Measurements from ENCODE around the gene TSPAN14. TPM values are rescaled to one million over a fixed set of nuclear protein-coding genes. Genes with fewer than 3 reads are reported as not detected.

The TSPAN14 gene
- total RNA-seq, 2 experiments from 2014 or later = 130 to 136 TPM

DNA sequence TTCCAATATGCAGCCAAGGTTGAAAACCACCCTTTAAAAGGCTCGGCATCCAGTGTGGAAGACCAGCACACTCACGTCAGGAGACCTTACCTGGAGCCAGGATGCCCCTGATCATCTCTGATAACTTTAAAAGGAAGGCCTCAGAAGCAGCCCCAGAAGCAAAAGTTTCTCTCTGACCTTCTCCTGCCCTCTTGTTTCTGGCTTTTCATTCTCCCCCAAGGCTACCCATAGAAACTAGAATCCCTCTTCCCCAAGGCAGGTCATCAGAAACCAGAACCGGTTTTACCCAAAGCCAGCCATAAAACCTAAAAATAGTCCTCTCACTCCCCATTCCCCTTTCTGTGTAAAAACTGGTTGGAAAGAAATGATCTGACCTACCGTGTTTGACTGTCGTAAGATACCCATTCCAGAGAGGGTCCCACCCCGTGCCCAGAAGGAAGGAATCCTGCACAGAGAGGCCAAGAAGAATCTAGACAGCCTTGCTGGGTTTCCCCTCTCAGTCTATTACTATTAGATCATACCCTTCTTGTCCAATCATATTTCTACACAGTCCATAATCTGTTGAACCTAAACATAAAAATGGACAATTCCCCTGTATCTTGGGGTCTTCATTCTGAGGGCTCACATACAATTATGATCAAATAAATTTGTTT lies 17.5 kb upstream of the TSPAN14 start:
- H3K4me3 Mint-ChIP-seq = no peak overlapping the region
- no peak for DNase-seq
- CTCF ChIA-PET = interaction anchor here (0.9 to 1.0 kb wide), 3 partner anchors 8 to 69 kb away, joined by 3 to 4 read pairs (median 4); no protein-coding TSS in a partner anchor

DNA sequence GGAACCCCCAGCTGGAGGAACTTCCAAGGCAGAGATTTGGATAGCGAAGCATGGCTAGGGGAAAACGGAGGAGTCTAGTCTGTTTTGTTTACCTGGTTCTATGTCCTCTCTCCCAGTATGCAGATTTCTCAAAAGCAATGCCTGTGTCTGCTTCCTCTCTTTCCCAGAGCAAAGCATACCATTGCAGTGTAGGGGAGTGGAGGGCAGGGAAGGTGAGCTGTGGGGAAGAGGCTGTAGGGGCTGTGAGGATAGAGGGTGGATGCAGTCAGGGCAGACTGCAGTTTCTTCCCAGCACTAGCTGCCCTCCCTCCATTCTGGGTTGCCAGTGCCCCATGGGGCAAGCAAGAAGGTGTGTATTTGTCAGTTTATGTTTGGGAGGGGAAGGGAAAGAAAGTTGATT lies 16.9 kb upstream of the TSPAN14 start:
- Mint-ChIP-seq H3K9me3 (no peaks in the 10 kb centered on the region), H3K27ac (no peak overlapping the region), H3K36me3 (ENCODE audit: low read depth) (no peaks in the 10 kb centered on the region), H3K4me1 (no peaks in the 10 kb centered on the region), H3K4me3 (no peak overlapping the region), H3K27me3 (peaks cover 17% of the 10 kb centered on the region)
- ChIA-PET CTCF (interaction anchor here (1.0 kb wide), 1 partner anchor 22 kb away, joined by 4 read pairs; no protein-coding TSS in a partner anchor), POLR2A (no interaction called here)
- no peak for DNase-seq

More for the DNA sequence above, 17.5 kb upstream of the TSPAN14 start:
- Mint-ChIP-seq H3K27me3 (peaks cover 17% of the 10 kb centered on the region), H3K27ac (no peak overlapping the region), H3K36me3 (ENCODE audit: low read depth) (no peaks in the 10 kb centered on the region), H3K4me1 (no peaks in the 10 kb centered on the region), H3K9me3 (no peaks in the 10 kb centered on the region)
- POLR2A ChIA-PET = no interaction called here

DNA sequence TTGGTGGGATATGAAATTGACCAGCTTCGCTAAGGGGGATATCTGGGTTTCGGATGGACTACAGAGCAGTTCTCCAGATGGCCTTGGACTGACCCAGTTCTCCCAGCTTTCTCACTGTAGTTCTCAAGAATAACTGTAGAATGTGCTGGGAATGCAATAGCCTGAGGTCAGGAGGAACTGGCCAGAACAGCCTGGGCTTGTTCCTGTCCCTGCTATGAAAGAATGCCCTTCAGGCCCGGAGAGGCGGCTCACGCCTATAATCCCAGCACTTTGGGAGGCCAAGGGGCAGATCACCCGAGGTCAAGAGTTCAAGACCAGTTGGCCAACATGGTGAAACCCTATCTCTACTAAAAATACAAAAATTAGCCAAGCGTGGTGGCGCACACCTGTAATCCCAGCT lies 12.3 kb upstream of the TSPAN14 start:
- ChIA-PET CTCF (interaction anchor here (0.6 to 14.5 kb wide), 3 partner anchors 59 to 124 kb away, joined by 3 to 318 read pairs (median 6); no protein-coding TSS in a partner anchor), POLR2A (no interaction called here)
- H3K27ac Mint-ChIP-seq = no peak overlapping the region
- H3K4me1 Mint-ChIP-seq = peaks cover 19% of the 10 kb centered on the region
- no peak overlapping the region for H3K4me3 Mint-ChIP-seq
- no peaks in the 10 kb centered on the region for H3K36me3 Mint-ChIP-seq (ENCODE audit: low read depth)
- H3K9me3 Mint-ChIP-seq = no peaks in the 10 kb centered on the region
- peaks cover 17% of the 10 kb centered on the region for H3K27me3 Mint-ChIP-seq
- DNase-seq = no peak

DNA sequence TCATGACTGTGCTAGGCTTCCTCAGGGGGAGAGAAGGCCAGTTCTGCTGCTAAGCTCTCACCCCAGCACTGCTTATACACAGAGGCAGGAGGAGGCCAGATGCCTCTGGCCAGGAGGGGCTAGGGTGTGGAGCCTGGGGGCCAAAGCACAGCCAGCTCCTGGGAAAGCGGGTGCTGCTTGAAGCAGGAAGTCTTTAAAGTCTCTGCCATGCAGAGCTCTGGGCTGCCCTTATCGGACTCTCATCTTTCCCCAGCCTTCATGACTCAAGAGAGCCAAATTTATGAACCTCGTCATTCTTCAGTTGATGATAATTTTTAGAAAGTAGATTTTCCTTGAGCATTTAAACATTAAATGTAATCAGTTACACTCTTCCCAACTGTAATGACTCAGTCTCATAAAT lies 11.2 kb upstream of the TSPAN14 start:
- no peak for DNase-seq
- H3K27me3 Mint-ChIP-seq = peaks cover 7% of the 10 kb centered on the region
- H3K4me3 Mint-ChIP-seq = no peak overlapping the region
- H3K9me3 Mint-ChIP-seq = no peaks in the 10 kb centered on the region
- ChIA-PET POLR2A (interaction anchor here (2.0 kb wide), 1 partner anchor 25 kb away, joined by 7 read pairs; no protein-coding TSS in a partner anchor), CTCF (interaction anchor here (1.2 to 14.5 kb wide), 8 partner anchors 10 to 220 kb away, joined by 3 to 318 read pairs (median 20); no protein-coding TSS in a partner anchor)
- no peak overlapping the region for H3K27ac Mint-ChIP-seq
- H3K4me1 Mint-ChIP-seq = peaks cover 30% of the 10 kb centered on the region
- no peaks in the 10 kb centered on the region for H3K36me3 Mint-ChIP-seq (ENCODE audit: low read depth)

DNA sequence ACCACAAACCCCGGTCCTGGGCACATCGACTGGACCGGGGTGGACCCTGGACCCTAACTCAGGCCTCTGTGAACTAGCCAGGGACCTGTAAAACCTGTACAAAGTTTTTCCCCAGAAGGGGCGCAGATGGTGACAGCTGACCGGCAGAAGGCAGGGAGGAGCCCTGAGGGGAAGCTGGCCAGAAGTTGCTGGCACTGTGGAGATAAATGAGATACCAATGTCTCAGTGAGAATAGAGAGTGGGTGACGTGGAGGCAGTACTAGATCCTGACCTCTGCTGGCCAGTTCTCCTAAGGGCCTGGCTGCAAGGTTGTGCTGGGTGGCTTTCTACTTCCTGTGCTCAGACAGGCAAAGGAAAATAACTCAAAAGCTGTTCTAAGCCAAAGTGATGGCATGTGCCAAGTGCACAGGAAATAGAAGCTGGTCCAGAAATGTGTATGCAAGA lies 10.6 kb upstream of the TSPAN14 start:
- no peak overlapping the region for H3K4me3 Mint-ChIP-seq
- H3K27me3 Mint-ChIP-seq = peaks cover 4% of the 10 kb centered on the region

DNA sequence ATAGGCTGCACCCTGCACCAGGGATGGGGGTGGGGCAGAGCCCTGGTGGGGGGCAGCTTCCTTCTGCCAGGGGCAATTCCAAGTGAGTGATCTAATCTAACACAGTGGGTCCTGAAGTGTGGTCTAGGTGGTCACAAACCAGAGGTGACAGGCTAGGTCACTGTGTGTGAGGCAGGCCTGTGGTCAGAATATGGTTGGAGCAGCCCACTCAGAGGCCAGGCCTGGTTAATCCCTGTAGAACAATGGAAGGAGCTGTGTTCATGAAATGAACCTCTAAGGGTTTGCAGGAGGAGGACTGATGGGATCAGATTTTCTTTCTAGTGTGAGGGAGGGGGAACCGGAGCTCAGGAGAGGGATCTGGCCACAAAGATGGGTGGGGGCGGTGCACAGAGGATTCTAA lies 10.0 kb upstream of the TSPAN14 start:
- H3K27ac Mint-ChIP-seq = peak overlapping the region; percentile 66
- ChIA-PET CTCF (interaction anchor here (0.7 to 14.5 kb wide), 32 partner anchors 8 to 256 kb away, joined by 3 to 318 read pairs (median 6); no protein-coding TSS in a partner anchor), POLR2A (interaction anchor here (0.8 to 2.3 kb wide), 13 partner anchors 12 to 86 kb away, joined by 3 to 22 read pairs (median 5); no protein-coding TSS in a partner anchor)
- H3K27me3 Mint-ChIP-seq = peaks cover 3% of the 10 kb centered on the region
- no peaks in the 10 kb centered on the region for H3K36me3 Mint-ChIP-seq (ENCODE audit: low read depth)
- H3K4me1 Mint-ChIP-seq = peaks cover 37% of the 10 kb centered on the region
- DNase-seq = no peak
- H3K9me3 Mint-ChIP-seq = no peaks in the 10 kb centered on the region
- H3K4me3 Mint-ChIP-seq = no peak overlapping the region

More for the DNA sequence above, 10.6 kb upstream of the TSPAN14 start:
- peak; percentile 32 for DNase-seq
- Mint-ChIP-seq H3K27ac (peak overlapping the region; percentile 66), H3K9me3 (no peaks in the 10 kb centered on the region), H3K4me1 (peaks cover 36% of the 10 kb centered on the region), H3K36me3 (ENCODE audit: low read depth) (no peaks in the 10 kb centered on the region)
- ChIA-PET POLR2A (interaction anchor here (0.8 to 2.3 kb wide), 9 partner anchors 13 to 86 kb away, joined by 3 to 22 read pairs (median 4); no protein-coding TSS in a partner anchor), CTCF (interaction anchor here (0.7 to 14.5 kb wide), 31 partner anchors 9 to 257 kb away, joined by 3 to 318 read pairs (median 6); no protein-coding TSS in a partner anchor)

DNA sequence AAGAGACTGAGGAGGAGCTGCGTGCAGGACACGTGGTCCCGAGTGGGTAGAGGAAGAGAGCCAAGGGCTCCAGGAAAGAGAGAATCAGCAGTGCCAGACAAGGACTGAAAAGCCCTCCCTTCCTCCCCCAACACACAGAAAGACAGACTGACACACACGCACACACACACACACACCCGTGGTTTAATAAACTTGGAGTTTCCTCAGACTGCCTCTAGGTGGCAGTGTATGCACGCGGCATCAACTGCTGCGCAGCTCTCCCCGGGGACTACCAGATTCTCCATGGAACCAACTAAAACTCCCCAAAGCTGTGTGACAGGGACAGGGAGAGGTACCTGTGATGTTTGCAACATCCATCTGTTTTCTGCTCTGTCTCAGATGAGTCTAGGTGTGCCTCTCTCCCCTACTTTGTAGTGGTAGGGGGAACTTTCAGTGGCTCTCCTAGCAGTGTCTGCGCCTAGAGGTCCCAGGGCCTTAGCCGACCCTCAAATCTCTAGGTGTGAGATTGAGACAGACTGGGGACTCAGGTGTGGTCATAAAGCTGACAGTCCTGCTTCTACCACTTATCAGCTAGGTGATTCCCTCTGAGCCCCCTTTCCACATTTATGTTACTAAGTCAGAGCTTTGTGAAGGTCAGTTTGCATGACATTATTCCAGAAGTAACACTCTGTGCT lies 9.3 kb upstream of the TSPAN14 start:
- no peak overlapping the region for H3K4me3 Mint-ChIP-seq
- peak; percentile 79 for DNase-seq

DNA sequence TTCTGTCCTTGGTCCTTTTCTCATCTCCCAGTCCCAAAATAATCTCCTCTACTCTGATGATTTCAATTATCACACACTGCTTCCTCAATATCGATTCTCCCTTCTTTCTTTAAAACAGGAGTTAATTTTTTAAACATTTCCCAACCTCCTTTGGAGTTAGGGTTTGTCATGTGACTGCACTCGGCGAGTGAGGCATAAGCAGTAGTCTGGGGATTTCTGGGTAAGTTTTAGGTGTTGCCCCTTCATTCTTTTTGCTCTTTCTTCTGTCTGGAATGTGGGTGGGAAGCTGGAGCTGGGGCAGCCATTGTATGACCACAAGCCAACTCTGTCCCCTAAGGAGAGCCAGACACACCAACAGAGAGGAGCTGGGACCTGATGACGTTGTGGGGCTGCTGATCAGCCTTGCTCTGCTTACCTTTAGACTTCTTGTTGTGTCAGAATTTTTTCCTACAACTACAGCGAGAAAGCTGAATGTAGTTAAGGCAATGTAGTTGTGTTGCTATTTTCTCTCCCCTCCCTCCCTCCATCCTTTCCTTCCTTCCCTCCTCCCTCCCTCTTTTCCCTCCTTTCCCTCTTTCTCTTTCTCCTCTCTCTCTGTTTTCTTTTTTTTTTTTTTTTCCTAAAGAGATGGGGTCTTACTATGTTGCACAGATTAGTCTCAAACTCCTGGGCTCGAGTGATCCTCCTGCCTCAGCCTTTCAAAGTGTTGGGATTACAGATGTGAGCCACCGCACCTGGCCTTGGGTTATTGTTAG lies 6.5 kb upstream of the TSPAN14 start:
- CTCF ChIA-PET = interaction anchor here (0.6 to 14.5 kb wide), 6 partner anchors 12 to 138 kb away, joined by 3 to 318 read pairs (median 4); no protein-coding TSS in a partner anchor
- POLR2A ChIA-PET = interaction anchor here (1.0 to 1.2 kb wide), 3 partner anchors 9 to 58 kb away, joined by 3 to 5 read pairs (median 3); no protein-coding TSS in a partner anchor
- Mint-ChIP-seq H3K9me3 (no peaks in the 10 kb centered on the region), H3K4me1 (peaks cover 42% of the 10 kb centered on the region), H3K4me3 (no peak overlapping the region), H3K27ac (peak overlapping the region; percentile 36), H3K27me3 (no peaks in the 10 kb centered on the region), H3K36me3 (ENCODE audit: low read depth) (no peaks in the 10 kb centered on the region)
- DNase-seq = no peak

More for the DNA sequence above, 9.3 kb upstream of the TSPAN14 start:
- Mint-ChIP-seq H3K27me3 (no peaks in the 10 kb centered on the region), H3K36me3 (ENCODE audit: low read depth) (no peaks in the 10 kb centered on the region), H3K27ac (no peak overlapping the region), H3K9me3 (no peaks in the 10 kb centered on the region), H3K4me1 (peaks cover 42% of the 10 kb centered on the region)
- ChIA-PET POLR2A (interaction anchor here (0.8 to 2.3 kb wide), 13 partner anchors 12 to 71 kb away, joined by 3 to 22 read pairs (median 5); no protein-coding TSS in a partner anchor), CTCF (interaction anchor here (0.7 to 14.5 kb wide), 33 partner anchors 8 to 272 kb away, joined by 3 to 318 read pairs (median 6); no protein-coding TSS in a partner anchor)

DNA sequence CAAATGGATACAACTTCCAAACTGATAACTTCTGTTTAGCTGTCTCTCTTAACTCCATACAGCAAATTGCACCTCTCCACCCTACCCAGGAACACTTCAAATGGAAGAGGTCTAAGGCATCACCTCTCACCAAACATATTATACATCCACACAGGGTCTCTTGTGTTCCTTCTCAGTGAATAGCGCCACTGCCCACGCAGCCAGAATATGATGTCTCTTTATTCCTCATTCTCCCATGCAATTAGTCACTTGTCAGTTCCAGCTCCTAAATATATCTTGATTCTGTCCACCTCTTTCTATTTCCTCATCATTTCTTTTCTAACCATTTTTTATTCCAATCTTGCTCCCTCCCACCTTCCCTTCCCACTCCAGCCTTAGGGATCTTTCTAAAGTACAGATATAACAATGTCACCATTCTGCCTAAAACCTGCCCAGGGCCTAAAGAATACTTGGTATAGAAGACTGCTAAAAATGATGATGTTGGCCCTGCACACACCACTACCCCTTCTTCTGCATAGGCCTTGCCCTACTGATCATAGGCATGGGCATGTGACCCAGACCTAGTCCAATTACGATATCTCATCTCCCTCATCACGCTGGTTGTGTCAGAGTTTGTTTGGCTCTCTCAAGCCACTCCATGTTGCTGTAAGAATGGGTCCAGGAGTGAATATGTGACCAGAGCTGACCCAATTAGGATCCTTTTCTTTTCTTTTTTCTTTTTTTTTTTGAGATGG lies 5.7 kb upstream of the TSPAN14 start:
- Mint-ChIP-seq H3K27me3 (no peaks in the 10 kb centered on the region), H3K9me3 (no peaks in the 10 kb centered on the region), H3K27ac (no peak overlapping the region), H3K4me3 (no peak overlapping the region), H3K4me1 (peaks cover 44% of the 10 kb centered on the region), H3K36me3 (ENCODE audit: low read depth) (no peaks in the 10 kb centered on the region)
- ChIA-PET POLR2A (interaction anchor here (1.0 to 1.3 kb wide), 4 partner anchors 9 to 57 kb away, joined by 3 to 5 read pairs (median 3); no protein-coding TSS in a partner anchor), CTCF (interaction anchor here (0.6 to 14.5 kb wide), 7 partner anchors 8 to 137 kb away, joined by 3 to 318 read pairs (median 3); no protein-coding TSS in a partner anchor)
- DNase-seq = no peak

DNA sequence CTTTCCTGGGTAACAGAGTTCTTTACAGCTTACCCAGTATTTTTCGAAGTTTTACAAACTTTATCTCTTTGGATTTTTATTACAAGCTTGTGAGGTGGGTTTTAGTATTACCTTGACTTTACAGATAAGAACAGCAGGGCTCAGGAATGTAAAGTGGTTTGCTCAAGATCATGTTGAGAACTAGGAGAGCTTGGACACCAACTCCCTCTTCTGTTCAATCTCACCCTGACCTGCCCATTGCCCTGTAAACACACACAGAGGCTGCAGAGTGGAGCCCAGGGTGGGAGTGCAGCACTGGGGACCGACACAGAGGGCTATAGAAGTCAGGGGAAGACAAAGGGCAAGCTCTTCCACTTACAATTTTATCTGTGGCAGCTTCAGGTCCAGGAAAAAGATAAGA lies 4.6 kb upstream of the TSPAN14 start:
- Mint-ChIP-seq H3K9me3 (no peaks in the 10 kb centered on the region), H3K4me1 (peaks cover 36% of the 10 kb centered on the region), H3K36me3 (ENCODE audit: low read depth) (no peaks in the 10 kb centered on the region), H3K4me3 (no peak overlapping the region), H3K27me3 (no peaks in the 10 kb centered on the region), H3K27ac (no peak overlapping the region)
- ChIA-PET CTCF (interaction anchor here (0.7 to 14.5 kb wide), 4 partner anchors 12 to 51 kb away, joined by 3 to 318 read pairs (median 3); no protein-coding TSS in a partner anchor), POLR2A (interaction anchor here (0.9 to 1.5 kb wide), 4 partner anchors 10 to 56 kb away, joined by 3 to 7 read pairs (median 4); no protein-coding TSS in a partner anchor)
- DNase-seq = no peak

DNA sequence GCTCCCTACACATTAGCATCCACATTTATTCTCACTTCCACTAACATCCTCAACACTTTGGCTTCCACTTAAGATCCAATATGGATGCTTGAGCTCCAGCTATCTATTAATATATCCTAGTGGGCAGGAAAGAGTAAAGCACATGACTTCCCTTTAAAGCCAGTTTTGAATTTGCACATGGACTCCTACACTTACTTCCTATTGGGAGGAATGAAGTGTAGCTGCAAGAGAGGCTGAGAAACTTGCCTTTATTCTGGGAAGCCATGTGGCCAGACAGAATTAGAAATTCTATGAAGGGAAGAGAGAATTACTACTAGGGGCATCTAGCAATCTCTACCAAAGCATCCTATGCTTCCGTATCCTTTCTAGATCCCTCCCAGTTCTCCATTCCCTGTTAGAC lies 3.0 kb upstream of the TSPAN14 start:
- peaks cover 11% of the 10 kb centered on the region for H3K36me3 Mint-ChIP-seq (ENCODE audit: low read depth)
- no peak for DNase-seq
- no peak overlapping the region for H3K27ac Mint-ChIP-seq
- no peak overlapping the region for H3K4me3 Mint-ChIP-seq
- no peaks in the 10 kb centered on the region for H3K9me3 Mint-ChIP-seq
- no peaks in the 10 kb centered on the region for H3K27me3 Mint-ChIP-seq
- peaks cover 38% of the 10 kb centered on the region for H3K4me1 Mint-ChIP-seq
- ChIA-PET POLR2A (interaction anchor here (1.5 kb wide), 1 partner anchor 10 kb away, joined by 3 read pairs; no protein-coding TSS in a partner anchor), CTCF (interaction anchor here (14.5 kb wide), 1 partner anchor 50 kb away, joined by 318 read pairs; no protein-coding TSS in a partner anchor)

All from activated CD4-positive, alpha-beta memory T cell treated with anti-CD3 and anti-CD28 coated beads, Interleukin-2, amount 10 ng/mL, durations not matched to agents 7 days and 5 days (primary cell).